ENCODE results near the gene ARID5B. TPM values are rescaled to one million over a fixed set of nuclear protein-coding genes. Genes with fewer than 3 reads are reported as not detected.

Gene ARID5B
- total and polyA plus RNA-seq, 2 of the 4 experiments (the other 2 are of a cell fraction): 41.0 to 125 TPM

DNA sequence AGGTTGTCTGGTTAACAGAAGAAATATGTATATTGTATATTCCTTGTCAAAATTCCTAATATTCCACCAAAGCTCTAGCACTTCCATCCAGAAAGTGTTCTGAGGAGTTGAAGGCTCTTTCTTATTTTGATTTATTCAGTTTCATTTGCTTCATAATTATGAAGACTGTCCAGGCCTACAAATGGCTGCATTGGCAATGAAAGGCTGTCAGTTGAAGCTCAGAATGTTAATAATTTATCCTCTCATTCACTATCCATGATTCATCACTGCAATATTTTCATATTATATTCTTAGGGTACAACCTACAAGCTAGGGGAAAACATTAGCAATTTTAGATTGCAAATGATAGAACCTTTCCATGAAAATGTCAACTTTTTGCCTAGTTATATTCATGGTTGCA lies 57.3 kb downstream of the ARID5B start:
- H3K4me3 ChIP-seq (ENCODE audit: insufficient read depth, low read depth, low read length): no peak overlapping the region
- no peak overlapping the region for H2BK20ac ChIP-seq (ENCODE audit: low read depth, low read length)
- POLR2A ChIA-PET (ENCODE audit: unreplicated experiment): no interaction called here
- no peak overlapping the region for H2BK120ac ChIP-seq (ENCODE audit: low read depth, low read length)
- H4K20me1 ChIP-seq (ENCODE audit: insufficient read depth, low read length): peaks cover 8% of the 10 kb centered on the region; the same call in 1 of the 2 replicates
- peaks cover 39 to 60% of the 10 kb centered on the region in 2 experiments for H3K79me1 ChIP-seq (ENCODE audit: low read depth in 1 of 2, low read length in 2 of 2)
- dilution Hi-C loops (cut with HindIII; ENCODE audit: low sequenced_read_pairs, unreplicated experiment) (no loop called here), intact Hi-C loops (cut with micrococcal nuclease) (no loop called here), in situ Hi-C loops (cut with MboI; ENCODE audit: low sequenced_read_pairs) (no loop called here)
- peaks cover 13% of the 10 kb centered on the region for H3K9me1 ChIP-seq (ENCODE audit: insufficient read depth, low read length)
- CTCF ChIA-PET: no interaction called here
- TF ChIP-seq BHLHE40 (IDR thresholded peaks at IDR 0.05; ENCODE audit: low read depth, low read length) (no peak), MXI1 (IDR thresholded peaks at IDR 0.05; ENCODE audit: borderline replicate concordance, low read depth, low read length) (no peak), RCOR1 (IDR thresholded peaks at IDR 0.05; ENCODE audit: insufficient replicate concordance, low read length) (no peak), SMC3 (IDR thresholded peaks at IDR 0.05; ENCODE audit: low read depth, low read length) (no peak), RFX5 (IDR thresholded peaks at IDR 0.05; ENCODE audit: low read depth, low read length) (no peak), RAD21 (IDR thresholded peaks at IDR 0.05; ENCODE audit: low read length) (no peak), FOS (IDR thresholded peaks at IDR 0.05; ENCODE audit: low read depth, low read length) (no peak), POLR2A (IDR thresholded peaks at IDR 0.05; ENCODE audit: low read depth, low read length) (no peak), CEBPB (IDR thresholded peaks at IDR 0.05; ENCODE audit: low read depth, low read length) (no peak)
- DNase-seq (no peak), ATAC-seq (ENCODE audit: low read depth) (no peak)
- no peak overlapping the region for H3K9ac ChIP-seq (ENCODE audit: low read depth, low read length)
- no peak overlapping the region for H2BK5ac ChIP-seq (ENCODE audit: low read depth, low read length, poor library complexity, severe bottlenecking)
- H3K27me3 ChIP-seq (ENCODE audit: control insufficient read depth, insufficient read depth, low read length): no peaks in the 10 kb centered on the region
- no TSS peak for BruUV-seq (replicated peaks)
- H2AK9ac ChIP-seq (replicated peaks; ENCODE audit: low read depth, low read length, poor library complexity): no peak overlapping the region
- no peak overlapping the region for H2BK15ac ChIP-seq (ENCODE audit: low read depth, low read length)
- H3K36me3 ChIP-seq (ENCODE audit: control insufficient read depth, insufficient read depth, low read length): peaks cover 34% of the 10 kb centered on the region
- H4K5ac ChIP-seq (ENCODE audit: low read depth, low read length): no peak overlapping the region
- no peak overlapping the region for H3K23ac ChIP-seq (ENCODE audit: low read depth, low read length)
- no peak overlapping the region for H3K4me2 ChIP-seq (ENCODE audit: low read depth, low read length)
- no peak overlapping the region for H2AK5ac ChIP-seq (ENCODE audit: low read depth, low read length)
- H3K56ac ChIP-seq (ENCODE audit: extremely low read depth, insufficient read depth, low read length): no peak overlapping the region
- H3K18ac ChIP-seq (ENCODE audit: low read depth, low read length): no peak overlapping the region
- no peak overlapping the region for H4K91ac ChIP-seq (ENCODE audit: insufficient read depth, low read depth, low read length)
- H3K27ac ChIP-seq (ENCODE audit: insufficient read depth, low read length): no peak overlapping the region
- no peak overlapping the region for H3K4ac ChIP-seq (ENCODE audit: low read depth, low read length)
- no peak overlapping the region for H4K8ac ChIP-seq (ENCODE audit: low read depth in 2 of 2, low read length in 2 of 2)
- H3K14ac ChIP-seq (replicated peaks; ENCODE audit: low read depth, low read length): no peak overlapping the region
- no peaks in the 10 kb centered on the region for H3K9me3 ChIP-seq (ENCODE audit: control insufficient read depth, insufficient read depth, low read length)
- H3K4me1 ChIP-seq (ENCODE audit: control insufficient read depth, insufficient read depth, low read length): peaks cover 11% of the 10 kb centered on the region
- no peak overlapping the region for H2AFZ ChIP-seq (replicated peaks; ENCODE audit: low read length, poor library complexity)
